H7 (cell line): Measurements from ENCODE around the gene EFS. TPM values are rescaled to one million over a fixed set of nuclear protein-coding genes. Genes with fewer than 3 reads are reported as not detected.
"Not testable (repeated sequence)": the region's sequence is repeated elsewhere in the genome, so short reads cannot be mapped to it uniquely, and the experiment has no call there.

Experiments used
- DNase-seq: peaks from one replicate; pipeline ENCODE4 v3.0.0; 2012
- H3K27me3 ChIP-seq: 2 replicates; pipeline ENCODE4 v1.6.0; 2011; ENCODE audit warnings: mild to moderate bottlenecking, low read length; ENCODE audit not compliant: control insufficient read depth, insufficient read depth
- H3K36me3 ChIP-seq: replicated peaks from 2 replicates; pipeline ENCODE4 v1.5.1; 2011; ENCODE audit warnings: low read length; ENCODE audit not compliant: control insufficient read depth, insufficient read depth
- H3K4me3 ChIP-seq: 2 replicates; pipeline ENCODE4 v1.5.1; 2011; ENCODE audit warnings: low read depth, mild to moderate bottlenecking, control low read depth, low read length, moderate library complexity; ENCODE audit not compliant: insufficient read depth
- total RNA-seq: library from RNA; depleted of rRNA; stranded (reverse); fragments of >200 nt; shearing (Covaris generic); gene quantifications from 2 replicates; pipeline ENCODE4 v1.2.3, GENCODE V29; 2014

EFS gene
- total RNA-seq, 1 experiment from 2014 or later, result 24.0 TPM

GRCh38 chr14:23325746-23326145 lies 39.2 kb downstream of the EFS start:
- H3K27me3 ChIP-seq, DNase-seq, H3K4me3 ChIP-seq: not testable (repeated sequence)
- peaks cover 22% of the 10 kb centered on the region for H3K36me3 ChIP-seq

GRCh38 chr14:23324993-23325392 lies 40.0 kb downstream of the EFS start:
- H3K4me3 ChIP-seq, result no peak overlapping the region
- DNase-seq, result no peak
- peaks cover 22% of the 10 kb centered on the region for H3K36me3 ChIP-seq
- no peaks in the 10 kb centered on the region for H3K27me3 ChIP-seq

GRCh38 chr14:23324455-23324846 lies 40.5 kb downstream of the EFS start:
- H3K4me3 ChIP-seq, result no peak overlapping the region
- H3K27me3 ChIP-seq, result no peaks in the 10 kb centered on the region
- peaks cover 22% of the 10 kb centered on the region for H3K36me3 ChIP-seq
- DNase-seq, result no peak

GRCh38 chr14:23323838-23324454 lies 41.0 kb downstream of the EFS start:
- Histone ChIP-seq H3K4me3 (no peak overlapping the region), H3K36me3 (peaks cover 22% of the 10 kb centered on the region), H3K27me3 (no peaks in the 10 kb centered on the region)
- no peak for DNase-seq

- H3K4me3 ChIP-seq, result peak overlapping the region; percentile 88
- DNase-seq, result no peak
- no peaks in the 10 kb centered on the region for H3K27me3 ChIP-seq
- peaks cover 22% of the 10 kb centered on the region for H3K36me3 ChIP-seq
These were observed 42.1 kb downstream of the EFS start for GRCh38 chr14:23322568-23323517.

- peak; percentile 85 for DNase-seq
- Histone ChIP-seq H3K4me3 (peak overlapping the region; percentile 88), H3K36me3 (peaks cover 22% of the 10 kb centered on the region), H3K27me3 (no peaks in the 10 kb centered on the region)
These were observed 43.1 kb downstream of the EFS start for GRCh38 chr14:23321572-23322547.

- H3K27me3 ChIP-seq, result no peaks in the 10 kb centered on the region
- peak; percentile 98 for DNase-seq
- H3K36me3 ChIP-seq, result peaks cover 22% of the 10 kb centered on the region
- peak within 1 kb of the TSS; percentile 88 for H3K4me3 ChIP-seq
These were observed 44.1 kb downstream of the EFS start, which contains the start of gene PABPN1 for GRCh38 chr14:23320584-23321571. Gene PABPN1, plus strand, starts transcription at chr14:23321457. Its CDS starts 13 bp downstream, at chr14:23321470.

- Histone ChIP-seq H3K4me3 (peak overlapping the region; percentile 56), H3K27me3 (no peaks in the 10 kb centered on the region), H3K36me3 (peaks cover 19% of the 10 kb centered on the region)
- no peak for DNase-seq
These were observed 45.0 kb downstream of the EFS start for GRCh38 chr14:23319746-23320583.

- Histone ChIP-seq H3K36me3 (no peaks in the 10 kb centered on the region; the same call in 1 of the 2 replicates), H3K4me3 (no peak overlapping the region), H3K27me3 (no peaks in the 10 kb centered on the region)
- no peak for DNase-seq
These were observed 48.7 kb downstream of the EFS start for GRCh38 chr14:23316300-23316699.

- Histone ChIP-seq H3K27me3 (no peaks in the 10 kb centered on the region), H3K4me3 (no peak overlapping the region), H3K36me3 (peaks cover 7% of the 10 kb centered on the region)
- DNase-seq, result no peak
These were observed 54.4 kb downstream of the EFS start for GRCh38 chr14:23310546-23310945.

- Histone ChIP-seq H3K36me3 (peaks cover 7% of the 10 kb centered on the region), H3K4me3 (no peak overlapping the region), H3K27me3 (no peaks in the 10 kb centered on the region)
- no peak for DNase-seq
These were observed 56.1 kb downstream of the EFS start for GRCh38 chr14:23308721-23309445.
